NCI-H2227 (cell line): Measurements from ENCODE around the gene TGM2.

Source experiments
- DNase-seq: peaks from one replicate; lab custom pipeline; 2025; ENCODE audit not compliant: unreplicated experiment; lab: John Stamatoyannopoulos, UW

Gene TGM2

DNA sequence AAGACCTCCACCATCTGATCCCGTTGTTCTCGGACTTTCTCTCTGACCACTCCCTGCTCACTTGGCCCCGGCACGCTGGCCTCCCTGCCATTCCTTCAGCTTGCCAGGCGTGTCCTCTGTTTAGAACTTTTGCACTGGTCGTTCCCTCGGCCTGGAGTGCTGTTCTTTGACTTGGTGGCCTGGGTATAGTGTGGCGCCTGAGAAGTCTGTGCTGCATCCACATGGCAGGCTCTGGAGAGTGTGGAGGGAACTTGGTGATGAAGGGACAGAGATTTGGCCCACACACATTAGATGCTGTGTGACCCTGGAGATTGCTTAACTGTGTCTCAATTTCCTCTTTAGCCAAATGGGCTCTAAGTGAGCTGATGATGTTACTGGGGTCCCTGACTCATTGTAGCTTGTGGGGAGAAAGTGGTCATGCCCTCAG is 13.0 kb upstream of the TGM2 start:
- no peak for DNase-seq

DNA sequence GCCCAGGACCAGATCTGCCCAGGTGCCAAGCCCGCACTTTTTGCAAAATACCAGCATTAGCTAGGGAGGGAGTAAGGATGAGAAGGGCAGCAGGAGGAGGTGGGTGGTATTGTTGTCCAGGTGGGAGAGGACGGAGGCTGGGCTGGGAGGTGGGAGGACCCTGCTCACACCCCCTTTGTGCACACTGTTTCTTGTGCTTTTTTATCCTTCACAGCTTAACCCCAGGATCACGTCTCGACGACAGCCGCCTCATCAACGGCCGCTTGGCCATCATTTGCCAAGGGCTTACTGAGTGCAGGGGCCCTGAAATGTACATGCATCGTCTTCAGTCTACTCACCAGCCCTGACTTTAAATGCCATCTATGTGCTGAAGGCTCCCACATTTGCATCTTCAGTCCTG is 12.1 kb upstream of the TGM2 start:
- no peak for DNase-seq

DNA sequence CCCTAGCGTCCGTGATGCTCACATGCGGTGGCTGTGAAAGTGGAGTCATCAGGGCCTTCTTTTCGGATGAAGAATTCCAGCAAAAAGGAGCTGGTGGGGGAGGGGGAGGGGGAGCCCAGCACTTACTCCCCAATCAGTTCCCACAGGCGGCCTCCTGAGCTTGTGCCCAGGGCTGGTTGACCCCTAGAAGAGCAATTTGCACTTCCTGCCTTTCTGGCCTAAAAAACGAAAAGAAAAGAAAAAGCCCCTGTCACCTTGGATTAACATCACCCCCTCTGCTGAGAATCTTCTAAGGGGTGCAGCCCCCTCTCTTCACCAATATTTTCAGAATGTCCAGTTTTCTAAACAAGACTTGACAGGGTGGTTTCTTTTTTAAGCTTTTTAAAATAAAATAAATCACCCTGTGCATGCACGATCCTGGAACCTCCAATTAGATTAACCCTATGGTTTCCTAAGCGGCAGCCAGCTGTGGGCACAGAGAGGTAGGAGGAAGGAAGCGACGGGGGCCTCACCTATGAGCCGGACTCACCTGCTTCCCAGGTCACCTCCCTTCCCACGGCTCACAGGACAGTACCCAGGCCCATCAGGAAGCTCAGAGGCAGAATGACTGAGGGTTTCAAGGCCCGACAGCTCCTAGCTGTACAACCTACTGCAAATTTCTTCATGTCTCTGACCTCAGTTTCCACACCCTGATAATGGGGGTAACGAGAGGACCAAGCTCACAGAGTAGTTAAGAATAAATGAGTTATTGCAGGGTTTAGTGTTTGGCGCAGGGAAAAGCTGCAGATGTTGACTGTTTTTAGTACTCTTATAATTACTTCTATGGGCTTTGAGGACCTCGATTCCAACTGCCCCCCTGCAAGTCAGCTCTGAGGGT is 10.5 kb upstream of the TGM2 start:
- DNase-seq: no peak

DNA sequence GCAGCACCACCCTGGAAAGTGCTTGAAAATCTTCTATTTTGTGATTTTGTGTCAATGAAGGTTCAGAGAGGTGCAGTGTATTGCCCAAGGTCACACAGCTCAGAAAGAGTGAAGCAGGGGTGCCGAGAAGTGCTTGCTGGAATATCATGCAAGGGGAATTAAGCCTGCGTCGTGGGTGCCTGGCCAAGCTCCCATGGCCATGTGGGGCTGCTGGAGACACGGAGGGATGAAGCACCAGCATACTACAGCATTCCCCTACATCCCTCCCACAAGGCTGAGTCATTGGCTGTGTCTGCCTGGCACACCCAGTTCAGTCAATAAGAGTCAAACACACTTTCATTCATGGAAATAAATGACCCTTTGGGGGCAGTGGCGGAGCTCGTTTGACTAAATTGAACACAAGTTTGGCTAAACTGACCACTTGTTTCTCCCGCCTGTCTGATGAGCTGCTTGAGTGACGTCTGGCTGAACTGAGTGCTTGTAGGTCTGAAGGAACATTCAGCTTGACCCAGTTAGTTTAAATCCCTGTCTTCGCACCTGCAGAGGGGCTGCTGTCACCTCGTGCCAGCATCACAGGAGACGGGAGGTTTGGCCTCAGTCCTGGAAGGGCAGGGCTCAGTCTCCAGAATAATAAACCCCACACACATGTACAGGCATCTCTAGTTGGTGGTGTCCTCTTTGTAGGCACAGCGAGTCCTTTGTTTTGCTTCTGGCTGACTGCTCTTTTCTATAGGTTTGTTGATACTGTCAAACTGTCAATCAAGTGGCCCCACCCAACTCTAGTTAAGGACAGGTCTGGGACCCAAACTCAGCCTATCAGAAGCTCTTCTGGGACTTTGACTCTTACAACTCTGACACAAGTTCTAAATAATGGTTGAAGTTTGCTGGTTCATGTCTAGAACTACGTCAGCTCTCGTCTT is 8.4 kb upstream of the TGM2 start:
- no peak for DNase-seq

DNA sequence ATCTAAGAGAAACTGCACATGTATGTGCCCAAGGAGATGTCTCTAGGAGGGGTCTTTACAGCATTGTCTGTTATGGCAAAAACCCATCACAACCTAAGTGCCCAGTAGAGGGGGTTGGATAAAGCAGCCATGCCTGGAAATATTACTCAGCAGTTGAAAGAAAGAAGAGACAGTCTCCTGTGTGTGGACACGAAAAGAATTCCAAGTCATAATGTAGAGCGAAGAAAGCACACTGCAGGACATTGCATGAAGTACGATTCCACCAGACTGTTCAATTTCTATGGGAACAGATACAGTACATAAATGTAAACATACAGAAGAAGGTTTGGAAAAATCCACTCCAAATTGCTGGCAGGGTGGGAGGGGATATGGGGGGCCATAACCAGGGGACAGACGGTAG is 7.3 kb upstream of the TGM2 start:
- no peak for DNase-seq

DNA sequence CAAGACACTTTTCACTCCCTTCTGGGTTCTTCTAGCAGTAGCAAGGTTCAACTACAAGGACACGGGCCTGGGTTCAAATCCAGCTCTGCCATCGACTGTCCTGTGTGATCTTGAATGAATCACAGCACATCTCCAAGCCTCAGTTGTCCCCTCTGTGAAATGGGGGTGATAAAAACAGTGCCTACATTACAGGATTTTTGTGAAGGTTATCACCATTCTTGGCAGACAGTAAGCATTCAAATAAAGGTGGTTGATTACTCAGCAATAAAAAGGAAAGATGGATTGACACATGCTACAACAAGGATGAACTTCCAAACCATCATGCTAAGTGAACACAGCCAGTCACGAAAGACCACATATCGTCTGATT is 6.6 kb upstream of the TGM2 start:
- no peak for DNase-seq

DNA sequence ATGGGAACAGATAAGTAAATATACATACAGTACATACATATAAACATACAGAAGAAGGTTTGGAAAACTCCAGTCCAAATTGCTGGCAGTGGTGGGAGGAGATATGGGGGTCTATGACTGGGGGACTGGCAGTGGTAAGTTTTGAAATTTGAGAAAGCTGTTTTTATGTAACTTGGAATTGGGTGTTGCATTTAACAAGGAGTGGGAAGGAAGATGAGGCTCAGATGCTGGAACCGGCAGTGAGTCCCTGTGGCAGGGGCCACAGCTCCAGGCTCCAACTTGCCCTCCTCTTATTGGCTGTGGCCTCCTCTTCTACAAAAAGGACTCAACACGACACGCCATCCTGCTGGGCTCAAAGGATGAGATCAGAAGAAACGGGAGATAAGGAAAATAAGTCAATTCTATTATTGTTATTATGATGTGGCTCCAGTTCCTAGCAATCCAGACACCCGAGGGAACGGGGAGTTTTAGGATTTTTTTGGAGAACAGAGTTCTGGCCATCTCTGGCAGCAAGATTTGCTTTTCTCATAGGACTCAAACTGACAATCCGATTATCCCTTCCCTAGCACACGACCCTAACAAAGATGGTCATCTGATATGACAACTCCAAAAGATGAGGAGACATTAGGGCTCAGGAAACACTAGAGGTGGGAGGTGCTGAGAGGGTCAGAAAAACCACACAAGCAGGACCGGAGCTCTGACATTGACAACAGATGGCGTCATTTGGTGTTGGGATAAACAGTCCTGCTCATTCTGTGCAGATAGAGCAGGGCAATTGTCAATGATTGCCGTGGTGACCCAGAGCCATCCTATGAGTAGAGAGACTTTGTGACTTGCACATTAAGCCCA is 6.0 kb upstream of the TGM2 start:
- no peak for DNase-seq

DNA sequence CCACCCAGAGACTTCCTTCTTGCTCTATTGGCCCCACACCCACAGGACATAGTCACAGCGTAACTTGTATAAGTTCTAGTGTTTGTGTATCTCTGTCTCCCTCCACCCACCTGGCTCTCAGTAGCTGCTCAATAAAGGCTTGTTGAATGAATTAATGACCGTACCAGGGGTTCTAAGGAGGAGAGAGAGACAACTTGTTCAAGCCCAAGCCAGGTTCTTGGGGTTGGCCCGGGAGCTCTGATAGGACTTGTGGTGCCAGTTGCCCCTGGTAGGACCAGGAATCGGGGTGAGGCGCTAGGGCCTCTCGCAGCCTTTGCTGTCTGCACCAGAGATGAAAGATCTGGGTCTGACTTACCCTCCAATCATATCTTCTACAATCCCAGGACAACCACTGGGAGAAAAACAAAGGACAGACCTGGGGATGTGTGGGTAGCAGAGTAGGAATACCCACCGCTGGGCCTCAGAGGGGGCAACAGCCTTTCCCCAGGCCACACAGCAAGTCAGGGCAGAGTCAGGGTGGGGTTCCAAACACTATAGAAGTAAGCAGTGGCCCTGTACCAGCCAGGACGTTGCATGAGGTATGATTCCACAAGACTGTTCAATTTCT is 5.3 kb upstream of the TGM2 start:
- no peak for DNase-seq

DNA sequence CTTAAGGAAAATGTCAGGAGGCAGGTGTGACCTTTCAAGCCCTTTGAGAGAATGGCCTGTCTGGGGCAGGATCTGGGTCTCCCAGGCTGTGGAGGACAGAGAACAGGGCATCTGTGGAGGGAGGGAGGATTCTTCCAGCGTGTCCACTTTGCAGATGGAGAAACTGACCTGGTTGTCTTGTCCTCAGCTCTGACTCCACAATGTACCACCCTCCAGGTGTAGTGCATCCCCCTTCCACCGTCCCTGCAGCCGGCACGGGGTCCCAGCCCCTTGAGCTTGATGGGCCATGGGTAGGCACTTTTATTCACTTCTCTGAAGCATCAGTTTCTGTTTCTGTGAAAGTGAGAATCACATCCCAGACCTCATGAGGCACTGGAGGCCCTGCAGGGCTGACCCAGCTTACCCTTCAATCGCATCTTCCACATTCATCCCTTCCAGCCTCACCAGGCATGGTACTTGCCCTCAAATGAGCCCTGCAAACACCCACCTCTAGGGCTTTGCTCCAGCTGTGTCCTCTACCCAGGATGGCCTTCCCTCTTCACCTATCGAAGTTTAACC is 4.6 kb upstream of the TGM2 start:
- no peak for DNase-seq

DNA sequence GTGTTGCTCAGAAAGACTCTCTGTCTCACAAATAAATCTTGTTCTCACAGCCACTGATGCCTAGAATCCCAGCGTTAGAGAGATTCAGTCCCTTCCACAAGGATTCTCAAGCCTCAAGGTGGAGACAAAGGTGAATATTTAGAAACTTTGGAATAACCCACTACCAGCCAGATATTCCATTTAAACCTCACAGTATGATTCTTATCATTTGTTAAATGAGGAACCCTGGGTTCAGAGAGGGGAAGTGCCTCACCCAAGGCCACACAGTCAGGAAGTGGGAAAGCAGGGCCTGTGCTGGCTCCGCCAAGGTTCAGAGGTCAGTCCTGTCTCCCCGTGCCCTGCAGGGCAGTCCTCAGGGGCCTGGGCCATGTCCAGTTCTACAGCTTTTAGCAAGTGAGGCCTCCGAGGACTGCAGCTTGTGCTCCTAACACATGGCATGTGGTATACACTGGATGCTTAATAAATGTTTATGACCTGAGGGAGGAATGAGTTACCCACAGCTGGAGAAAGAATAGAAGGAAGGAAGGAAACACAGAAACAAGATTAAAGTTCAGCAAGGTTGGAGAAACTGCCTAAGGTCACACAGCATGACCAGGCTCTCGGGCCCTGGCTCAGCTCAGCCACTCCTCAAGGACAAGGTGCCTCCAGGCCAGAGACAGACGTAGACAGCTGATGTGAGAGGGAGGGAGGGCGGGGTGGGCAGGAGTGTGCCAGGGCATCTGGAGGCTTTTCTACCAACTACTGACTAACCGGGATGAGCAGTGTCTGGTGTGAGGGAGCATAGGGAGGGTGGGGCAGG is 3.9 kb upstream of the TGM2 start:
- no peak for DNase-seq

DNA sequence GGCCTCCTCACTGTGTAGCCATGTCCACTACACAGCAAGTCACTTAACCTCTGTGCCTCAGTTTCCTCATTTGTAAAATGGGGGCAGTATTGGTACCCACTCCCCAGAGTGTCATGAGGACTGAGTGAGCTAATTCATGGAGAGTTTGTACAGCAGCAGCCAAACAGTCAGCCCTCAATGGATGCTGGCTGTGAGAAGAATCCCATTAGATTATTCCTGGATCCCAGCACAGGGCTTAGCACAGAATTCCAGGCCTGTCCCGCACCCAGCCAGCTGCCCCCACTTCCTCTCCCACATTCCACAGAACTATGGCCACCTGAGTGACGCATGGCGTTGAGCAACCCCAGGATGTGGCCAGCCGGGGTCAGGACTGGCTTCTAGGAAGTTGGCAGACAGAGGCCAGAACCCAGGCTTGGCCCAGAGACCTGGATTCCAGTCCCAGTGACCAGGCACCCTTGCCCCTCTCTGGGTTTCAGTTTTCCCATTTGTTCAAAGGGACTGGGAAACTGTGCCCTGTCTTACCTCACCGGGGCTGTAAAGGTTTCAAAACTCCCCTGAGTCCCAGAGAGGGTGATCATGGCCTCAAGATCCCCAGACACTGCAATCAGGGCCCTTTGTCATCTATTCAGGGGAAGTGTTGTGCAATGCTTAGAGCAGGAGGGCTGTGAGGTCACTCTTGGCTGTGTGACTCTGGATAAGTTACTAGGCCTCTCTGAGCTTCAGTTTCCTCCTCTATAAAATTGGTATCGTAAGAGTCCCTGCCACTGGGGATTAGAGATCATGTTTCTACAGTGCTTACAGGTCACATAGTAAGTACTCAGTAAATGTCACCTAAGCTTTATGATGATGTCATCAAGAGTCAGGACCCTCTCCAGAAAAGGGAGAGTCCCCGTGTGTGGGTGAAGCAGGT is 3.0 kb upstream of the TGM2 start:
- no peak for DNase-seq

DNA sequence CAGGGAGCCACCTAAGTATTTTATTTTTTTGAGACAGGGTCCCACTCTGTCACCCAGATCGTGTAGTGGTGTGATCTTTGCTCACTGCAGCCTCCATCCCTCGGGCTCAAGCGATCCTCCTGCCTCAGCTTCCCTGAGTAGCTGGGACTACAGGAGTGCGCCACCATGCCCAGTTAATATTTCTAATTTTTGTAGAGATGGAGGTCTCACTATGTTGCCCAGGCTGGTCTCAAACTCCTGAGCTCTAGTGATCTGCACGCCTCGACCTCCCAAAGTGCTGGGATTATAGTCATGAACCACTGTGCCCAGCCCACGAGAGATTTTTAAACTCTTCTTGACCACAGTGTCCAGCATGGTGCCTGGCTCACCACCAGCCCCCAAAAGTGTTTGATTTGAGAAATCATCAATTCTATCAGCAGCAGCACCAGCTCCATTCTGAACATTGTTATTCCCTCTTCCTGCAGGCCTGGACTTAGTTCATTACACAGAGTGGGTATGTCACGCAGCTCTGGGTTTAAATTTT is 2.3 kb upstream of the TGM2 start:
- no peak for DNase-seq

DNA sequence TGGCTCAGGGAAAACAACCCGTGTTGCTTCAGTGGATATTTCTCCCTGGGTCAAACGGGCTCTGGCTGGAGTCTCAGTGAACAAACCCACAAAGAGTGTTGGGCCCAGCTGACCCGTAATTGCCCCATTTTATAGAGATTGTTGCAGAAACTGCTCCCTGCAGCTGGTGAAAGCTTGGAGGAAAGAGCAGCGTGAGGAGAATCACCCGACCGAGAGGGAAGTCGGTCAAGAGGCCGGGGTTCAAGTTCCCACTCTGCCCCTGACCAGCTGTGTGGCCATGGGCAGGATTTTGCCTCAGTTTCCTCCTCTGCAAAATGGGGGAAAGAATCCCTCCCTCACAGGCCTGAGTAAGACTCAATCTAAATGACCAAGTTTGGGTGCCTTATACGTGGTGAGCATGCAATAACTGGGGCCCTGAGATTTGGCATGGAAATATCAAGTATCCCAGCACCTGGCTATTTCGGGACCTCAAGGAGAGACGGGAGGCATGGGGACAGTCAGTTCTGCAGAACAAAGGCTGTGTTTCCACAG is 1.7 kb upstream of the TGM2 start:
- no peak for DNase-seq

DNA sequence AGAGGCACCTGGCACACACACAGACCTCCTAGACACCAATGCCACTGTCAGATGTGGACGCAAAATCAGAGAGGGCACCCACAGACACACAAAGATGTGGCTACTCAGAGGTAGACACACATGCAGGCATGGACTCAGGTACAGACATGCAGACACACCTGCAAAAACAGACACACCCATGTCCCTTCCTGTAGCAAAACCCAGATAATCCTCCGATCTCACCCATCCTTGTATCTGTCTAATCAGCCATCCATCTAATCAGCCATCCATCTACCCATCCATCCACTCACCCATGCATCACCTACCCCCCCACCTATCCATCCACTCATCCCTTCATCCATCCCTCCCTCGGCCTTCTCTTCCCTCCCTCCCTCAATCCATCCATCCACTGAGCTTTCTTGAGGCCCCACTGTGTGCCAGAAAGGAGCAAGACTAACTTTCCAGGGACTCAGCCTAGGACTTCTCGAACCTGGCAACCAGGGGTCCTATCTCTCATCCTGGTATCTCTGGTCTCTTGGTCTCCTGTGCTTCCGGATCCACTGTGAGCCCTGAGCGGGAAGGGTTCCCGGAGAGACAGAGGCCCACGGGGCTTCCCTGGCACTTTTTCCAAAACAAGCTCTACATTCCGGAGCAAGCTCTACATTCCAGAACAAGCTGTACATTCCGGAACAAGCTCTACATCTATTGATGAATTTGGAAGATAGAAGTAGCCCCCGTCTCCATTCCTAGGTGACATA is 1.1 kb upstream of the TGM2 start:
- no peak for DNase-seq

DNA sequence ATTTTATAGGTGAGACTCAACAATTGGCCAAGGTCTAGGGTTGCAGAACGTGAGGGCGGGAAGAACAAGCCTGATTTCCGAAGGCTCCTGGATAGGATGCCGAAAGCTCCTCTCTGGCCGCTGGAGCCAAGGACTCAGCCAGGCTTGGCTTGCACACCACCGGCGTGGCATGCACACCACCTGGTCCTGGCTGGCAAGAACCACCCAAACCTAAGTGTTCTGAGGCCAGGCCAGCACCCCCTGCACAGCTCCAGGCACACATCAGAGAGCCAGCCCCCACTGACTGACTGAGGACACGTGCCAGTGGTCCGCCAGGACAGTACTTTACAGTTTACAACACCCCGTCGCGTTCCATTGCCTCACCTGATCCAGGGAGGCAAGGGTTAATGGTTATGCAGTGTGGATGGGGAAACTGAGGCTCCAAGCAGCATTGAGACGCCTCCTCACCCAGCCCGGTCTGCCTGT is 414 bp downstream of the TGM2 start:
- DNase-seq: no peak

DNA sequence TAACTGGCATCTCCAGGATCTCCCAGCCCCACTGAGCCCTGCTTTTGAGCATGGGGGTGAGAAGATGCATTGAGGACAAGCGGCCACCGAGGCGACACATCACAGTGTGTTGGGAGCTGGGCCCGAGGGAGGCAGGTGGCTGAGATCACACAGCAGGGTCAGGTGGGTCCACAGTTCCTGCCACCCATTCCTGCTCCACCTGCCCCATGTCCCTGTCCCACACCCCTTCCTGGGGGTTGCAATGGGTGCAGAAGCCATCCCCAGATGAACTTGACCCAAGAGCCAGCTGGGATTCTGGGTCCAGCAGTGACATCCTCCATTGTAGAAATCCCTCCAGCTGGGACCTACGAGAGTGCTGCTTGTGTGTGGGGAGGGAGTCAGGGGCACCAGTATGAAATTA is 1.0 kb downstream of the TGM2 start:
- no peak for DNase-seq
